Measurements from ENCODE around the gene RPLP2.

Gene RPLP2

GRCh38 chr11:782264-783174 is 27.2 kb upstream of the RPLP2 start:
- DNase-seq (no peak), ATAC-seq (no peak)
- no peak overlapping the region for H3K27ac Mint-ChIP-seq
- no peak overlapping the region for H3K4me3 Mint-ChIP-seq
- H3K36me3 Mint-ChIP-seq (ENCODE audit: low read depth): no peaks in the 10 kb centered on the region
- peaks cover 7% of the 10 kb centered on the region for H3K4me1 Mint-ChIP-seq
- no peaks in the 10 kb centered on the region for H3K9me3 Mint-ChIP-seq
- no peaks in the 10 kb centered on the region for H3K27me3 Mint-ChIP-seq

- H3K27ac Mint-ChIP-seq: no peak overlapping the region
- peak; percentile 57 for DNase-seq
Observed at GRCh38 chr11:783581-784015, 26.2 kb upstream of the RPLP2 start.

GRCh38 chr11:786235-787083 is 23.3 kb upstream of the RPLP2 start:
- H3K4me3 Mint-ChIP-seq: no peak overlapping the region
- DNase-seq (no peak), ATAC-seq (no peak)
- no peak overlapping the region for H3K27ac Mint-ChIP-seq
- H3K36me3 Mint-ChIP-seq (ENCODE audit: low read depth): peaks cover 3% of the 10 kb centered on the region
- H3K4me1 Mint-ChIP-seq: peaks cover 5% of the 10 kb centered on the region
- H3K9me3 Mint-ChIP-seq: no peaks in the 10 kb centered on the region
- H3K27me3 Mint-ChIP-seq: peaks cover 2% of the 10 kb centered on the region

More at GRCh38 chr11:783581-784015, 26.2 kb upstream of the RPLP2 start:
- H3K36me3 Mint-ChIP-seq (ENCODE audit: low read depth): no peaks in the 10 kb centered on the region
- ATAC-seq: peak; percentile 79
- H3K9me3 Mint-ChIP-seq: no peaks in the 10 kb centered on the region
- no peak overlapping the region for H3K4me3 Mint-ChIP-seq
- peaks cover 5% of the 10 kb centered on the region for H3K4me1 Mint-ChIP-seq
- no peaks in the 10 kb centered on the region for H3K27me3 Mint-ChIP-seq

GRCh38 chr11:787084-787675 is 22.6 kb upstream of the RPLP2 start:
- Mint-ChIP-seq H3K27me3 (peaks cover 2% of the 10 kb centered on the region), H3K36me3 (ENCODE audit: low read depth) (peaks cover 3% of the 10 kb centered on the region), H3K4me1 (peaks cover 5% of the 10 kb centered on the region), H3K4me3 (no peak overlapping the region), H3K27ac (no peak overlapping the region), H3K9me3 (no peaks in the 10 kb centered on the region)
- no peak for DNase-seq
- ATAC-seq: no peak

GRCh38 chr11:788009-788640 is 21.6 kb upstream of the RPLP2 start:
- H3K4me3 Mint-ChIP-seq: no peak overlapping the region
- DNase-seq (no peak), ATAC-seq (no peak)
- H3K4me1 Mint-ChIP-seq: peaks cover 5% of the 10 kb centered on the region
- peaks cover 3% of the 10 kb centered on the region for H3K36me3 Mint-ChIP-seq (ENCODE audit: low read depth)
- peaks cover 2% of the 10 kb centered on the region for H3K27me3 Mint-ChIP-seq
- no peak overlapping the region for H3K27ac Mint-ChIP-seq
- H3K9me3 Mint-ChIP-seq: no peaks in the 10 kb centered on the region

- ATAC-seq (no peak), DNase-seq (no peak)
- Mint-ChIP-seq H3K4me1 (peaks cover 2% of the 10 kb centered on the region), H3K27ac (no peak overlapping the region), H3K27me3 (peaks cover 2% of the 10 kb centered on the region), H3K4me3 (peak overlapping the region; percentile 26), H3K36me3 (ENCODE audit: low read depth) (peaks cover 3% of the 10 kb centered on the region), H3K9me3 (no peaks in the 10 kb centered on the region)
Observed at GRCh38 chr11:788953-789940, 20.5 kb upstream of the RPLP2 start.

GRCh38 chr11:789943-790342 is 19.8 kb upstream of the RPLP2 start, which contains the start of gene CEND1:
Gene CEND1, minus strand, starts transcription at chr11:790090. Its CDS starts 1,514 bp downstream, at chr11:788576.
- peak; percentile 21 for ATAC-seq
- Mint-ChIP-seq H3K27ac (peak within 1 kb of the TSS; percentile 46), H3K9me3 (no peaks in the 10 kb centered on the region)

GRCh38 chr11:790721-791564 is 18.8 kb upstream of the RPLP2 start:
- no peak overlapping the region for H3K4me3 Mint-ChIP-seq
- H3K4me1 Mint-ChIP-seq: peaks cover 2% of the 10 kb centered on the region
- no peaks in the 10 kb centered on the region for H3K9me3 Mint-ChIP-seq
- H3K36me3 Mint-ChIP-seq (ENCODE audit: low read depth): peaks cover 3% of the 10 kb centered on the region
- H3K27me3 Mint-ChIP-seq: peaks cover 2% of the 10 kb centered on the region
- DNase-seq (no peak), ATAC-seq (peak; percentile 15)
- peak overlapping the region; percentile 46 for H3K27ac Mint-ChIP-seq

More at GRCh38 chr11:789943-790342, 19.8 kb upstream of the RPLP2 start, which contains the start of gene CEND1:
- peak; percentile 61 for DNase-seq
- H3K36me3 Mint-ChIP-seq (ENCODE audit: low read depth): peaks cover 3% of the 10 kb centered on the region
- peak within 1 kb of the TSS; percentile 26 for H3K4me3 Mint-ChIP-seq
- H3K27me3 Mint-ChIP-seq: peaks cover 2% of the 10 kb centered on the region
- peaks cover 2% of the 10 kb centered on the region for H3K4me1 Mint-ChIP-seq

GRCh38 chr11:791658-792534 is 17.9 kb upstream of the RPLP2 start:
- Mint-ChIP-seq H3K27ac (no peak overlapping the region), H3K27me3 (peaks cover 2% of the 10 kb centered on the region), H3K36me3 (ENCODE audit: low read depth) (peaks cover 4% of the 10 kb centered on the region), H3K4me1 (peaks cover 9% of the 10 kb centered on the region), H3K4me3 (no peak overlapping the region), H3K9me3 (no peaks in the 10 kb centered on the region)
- DNase-seq (no peak), ATAC-seq (no peak)

- Mint-ChIP-seq H3K4me1 (peaks cover 9% of the 10 kb centered on the region), H3K27ac (no peak overlapping the region), H3K4me3 (no peak overlapping the region), H3K36me3 (ENCODE audit: low read depth) (peaks cover 4% of the 10 kb centered on the region), H3K9me3 (no peaks in the 10 kb centered on the region), H3K27me3 (peaks cover 2% of the 10 kb centered on the region)
- no peak for DNase-seq
- no peak for ATAC-seq
Observed at GRCh38 chr11:792535-792821, 17.3 kb upstream of the RPLP2 start.

GRCh38 chr11:792873-793272 is 16.9 kb upstream of the RPLP2 start:
- DNase-seq (no peak), ATAC-seq (no peak)
- H3K9me3 Mint-ChIP-seq: no peaks in the 10 kb centered on the region
- H3K27me3 Mint-ChIP-seq: peaks cover 2% of the 10 kb centered on the region
- peaks cover 4% of the 10 kb centered on the region for H3K36me3 Mint-ChIP-seq (ENCODE audit: low read depth)
- no peak overlapping the region for H3K4me3 Mint-ChIP-seq
- no peak overlapping the region for H3K27ac Mint-ChIP-seq
- H3K4me1 Mint-ChIP-seq: peaks cover 7% of the 10 kb centered on the region

- Mint-ChIP-seq H3K36me3 (ENCODE audit: low read depth) (peaks cover 4% of the 10 kb centered on the region), H3K4me1 (peaks cover 6% of the 10 kb centered on the region), H3K27ac (no peak overlapping the region), H3K27me3 (peaks cover 2% of the 10 kb centered on the region), H3K4me3 (no peak overlapping the region), H3K9me3 (no peaks in the 10 kb centered on the region)
- no peak for ATAC-seq
- no peak for DNase-seq
Observed at GRCh38 chr11:793556-793955, 16.2 kb upstream of the RPLP2 start.
